CD14-positive monocyte (primary cell): ENCODE results near the gene GDA. TPM values are rescaled to one million over a fixed set of nuclear protein-coding genes. Genes with fewer than 3 reads are reported as not detected.

ENCODE experiments used
- DNase-seq, 3 donors: peaks; one replicate each; pipeline ENCODE4 v3.0.0-alpha.2; 2011 to 2022
- H2AFZ ChIP-seq: 2 replicates; pipeline ENCODE4 v1.6.0; 2012; ENCODE audit warnings: mild to moderate bottlenecking, low read depth, low read length, inconsistent platforms; ENCODE audit not compliant: insufficient read depth, poor library complexity, severe bottlenecking
- H3K27ac ChIP-seq, 2 donors: 1 replicate in 1 of 2; 2 replicates in 1 of 2; pipeline ENCODE4 v1.5.1; 2012 to 2013; ENCODE audit warnings: low read length in 2 of 2, control low read depth in 1 of 2, inconsistent platforms in 1 of 2, low read depth in 1 of 2, mild to moderate bottlenecking in 1 of 2
- H3K27me3 ChIP-seq, 2 donors: one replicate each; pipeline versions ENCODE4 v1.6.0 to v1.6.1; 2011 to 2013; ENCODE audit warnings: low read length in 2 of 2; ENCODE audit not compliant: control insufficient read depth in 2 of 2, insufficient read depth in 2 of 2
- H3K36me3 ChIP-seq, 2 donors: replicated peaks in 1 of 2; 1 replicate in 1 of 2; 2 replicates in 1 of 2; pipeline versions ENCODE4 v1.5.1 to v1.6.1; 2012 to 2013; ENCODE audit warnings: low read length in 2 of 2, control low read depth in 1 of 2, inconsistent platforms in 1 of 2, mild to moderate bottlenecking in 1 of 2; ENCODE audit not compliant: insufficient read depth in 2 of 2, control insufficient read depth in 1 of 2
- H3K4me1 ChIP-seq, 2 donors: 1 replicate in 1 of 2; 2 replicates in 1 of 2; pipeline versions ENCODE4 v1.5.1 to v1.6.1; 2012 to 2013; ENCODE audit warnings: low read length in 2 of 2, control low read depth in 1 of 2, inconsistent platforms in 1 of 2, mild to moderate bottlenecking in 1 of 2, moderate library complexity in 1 of 2; ENCODE audit not compliant: insufficient read depth in 2 of 2, control insufficient read depth in 1 of 2
- H3K4me2 ChIP-seq: replicated peaks from 2 replicates; pipeline ENCODE3; 2012; ENCODE audit warnings: low read length, moderate library complexity, mild to moderate bottlenecking; ENCODE audit not compliant: poor library complexity, severe bottlenecking; ENCODE audit errors: extremely low read depth
- H3K4me3 ChIP-seq, 3 experiments: fragments of 200-600 bp in 1 of 3; sonication (generic) in 1 of 3; replicated peaks in 1 of 3; 1 replicate in 2 of 3; 2 replicates in 1 of 3; pipeline ENCODE4 v1.5.1; 2011 to 2013; ENCODE audit warnings: low read length in 3 of 3, mild to moderate bottlenecking in 3 of 3, control low read depth in 2 of 3, low read depth in 2 of 3, inconsistent platforms in 1 of 3, moderate library complexity in 1 of 3
- H3K79me2 ChIP-seq: 2 replicates; pipeline ENCODE4 v1.6.0; 2012; ENCODE audit warnings: mild to moderate bottlenecking, control low read depth, inconsistent platforms, low read length, moderate library complexity; ENCODE audit not compliant: insufficient read depth
- H3K9ac ChIP-seq: 2 replicates; pipeline ENCODE4 v1.6.0; 2017; ENCODE audit warnings: low read length, mild to moderate bottlenecking; ENCODE audit not compliant: insufficient read depth, poor library complexity, severe bottlenecking
- H3K9me3 ChIP-seq, 2 donors: replicated peaks in 1 of 2; 1 replicate in 1 of 2; 2 replicates in 1 of 2; pipeline versions ENCODE4 v1.5.1 to v1.6.1; 2012 to 2013; ENCODE audit warnings: low read length in 2 of 2, control low read depth in 1 of 2; ENCODE audit not compliant: control insufficient read depth in 1 of 2, insufficient read depth in 1 of 2
- H4K20me1 ChIP-seq: 2 replicates; pipeline ENCODE4 v1.6.0; 2012; ENCODE audit warnings: mild to moderate bottlenecking, low read length, control low read depth, moderate library complexity; ENCODE audit not compliant: insufficient read depth
- H3K27ac Mint-ChIP-seq, 7 donors: one replicate each; pipeline ENCODE4 v1.8.0; 2020; ENCODE audit warnings: mild to moderate bottlenecking in 7 of 7, mixed read lengths in 7 of 7, moderate library complexity in 6 of 7, inconsistent platforms in 2 of 7
- H3K27me3 Mint-ChIP-seq, 3 donors: one replicate each; pipeline ENCODE4 v1.8.0; 2021 to 2022; ENCODE audit warnings: low read depth in 3 of 3, mild to moderate bottlenecking in 3 of 3, mixed read lengths in 3 of 3, moderate library complexity in 3 of 3, inconsistent platforms in 1 of 3
- H3K36me3 Mint-ChIP-seq, 2 donors: one replicate each; pipeline ENCODE4 v1.8.0; 2020; ENCODE audit warnings: mixed read lengths in 2 of 2, inconsistent platforms in 1 of 2, mild to moderate bottlenecking in 1 of 2
- H3K4me1 Mint-ChIP-seq: one replicate; pipeline ENCODE4 v1.8.0; 2020; ENCODE audit warnings: mild to moderate bottlenecking, mixed read lengths
- H3K4me3 Mint-ChIP-seq, 2 donors: one replicate each; pipeline ENCODE4 v1.8.0; 2020; ENCODE audit warnings: mild to moderate bottlenecking in 2 of 2, mixed read lengths in 2 of 2, moderate library complexity in 1 of 2
- H3K9me3 Mint-ChIP-seq, 7 donors: one replicate each; pipeline ENCODE4 v1.8.0; 2020 to 2022; ENCODE audit warnings: mixed read lengths in 7 of 7, mild to moderate bottlenecking in 6 of 7, moderate library complexity in 6 of 7, inconsistent platforms in 2 of 7
- CTCF ChIP-seq: fragments of 200-600 bp; IDR thresholded peaks from one replicate; pipeline ENCODE4 v1.8.0; 2022; ENCODE audit warnings: antibody characterized with exemption, mild to moderate bottlenecking
- WGBS: methylation state at CpG from one replicate; pipeline ENCODE4 v1.1.5; 2013; ENCODE audit warnings: missing lambda C conversion rate; ENCODE audit not compliant: insufficient coverage; 5-methylcytosine and 5-hydroxymethylcytosine counted together
- intact Hi-C, 2 donors: fragments of 100-400 bp; cut with micrococcal nuclease; formaldehyde crosslinking; loops; one replicate each; pipeline versions ENCODE4 v1.15.0 to v1.15.1; 2023
- polyA plus RNA-seq, 3 donors: library from polyadenylated mRNA; depleted of rRNA in 1 of 3; unstranded in 2 of 3; stranded (reverse) in 1 of 3; fragments of 300-500 nt in 2 of 3; fragments of >200 nt in 1 of 3; fragmentation: Illumina TruSeq in 2 of 3; gene quantifications; 1 replicate in 2 of 3; 2 replicates in 1 of 3; pipeline ENCODE4 v1.2.3, GENCODE V29; 2012 to 2021

Gene GDA
- polyA plus RNA-seq, 3 donors: not detected

DNA sequence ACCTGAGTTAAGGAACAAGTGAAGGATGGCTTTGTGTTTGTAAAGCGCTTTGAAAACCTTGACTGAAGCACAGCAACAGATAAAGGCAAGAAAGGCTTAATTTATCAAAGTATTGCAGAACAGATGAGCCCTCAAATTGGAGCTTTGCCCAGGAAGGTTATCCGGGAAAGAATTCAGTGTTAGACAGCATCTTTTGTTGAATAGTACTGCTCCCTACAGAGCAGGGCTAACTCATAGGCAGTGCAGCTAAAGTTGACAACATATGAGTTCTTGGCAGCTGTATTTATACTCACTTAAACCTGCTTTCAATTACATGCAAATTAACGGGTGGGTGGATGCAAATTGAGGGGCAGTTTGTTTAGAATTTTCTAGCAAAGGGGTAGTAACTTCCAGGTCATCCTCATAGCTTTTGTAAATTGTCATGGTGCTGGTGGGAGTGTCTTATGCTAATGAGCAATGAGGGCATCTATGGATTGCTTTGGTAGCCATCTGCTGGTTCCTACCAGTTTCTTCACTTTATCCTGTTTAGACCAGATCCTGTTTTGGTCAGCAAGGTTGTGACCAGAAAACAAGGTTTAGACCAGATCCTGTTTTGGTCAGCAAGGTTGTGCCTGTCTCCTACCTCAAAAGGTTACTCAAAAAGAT lies 105.8 kb downstream of the GDA start:
- Mint-ChIP-seq H3K9me3 (no peaks in the 10 kb centered on the region), H3K36me3 (no peaks in the 10 kb centered on the region), H3K27ac (no peak overlapping the region), H3K4me1 (no peaks in the 10 kb centered on the region), H3K27me3 (peaks cover 5 to 7% (median 6%) of the 10 kb centered on the region in 3 donors), H3K4me3 (no peak overlapping the region)
- H3K4me3 ChIP-seq: no peak overlapping the region
- no peak overlapping the region for H2AFZ ChIP-seq
- H3K79me2 ChIP-seq: no peaks in the 10 kb centered on the region
- no peak for TF ChIP-seq CTCF
- H3K9me3 ChIP-seq: no peaks in the 10 kb centered on the region
- intact Hi-C loops: no loop called here
- no peak overlapping the region for H3K9ac ChIP-seq
- 100% methylated on average over 2 of the region's 3 CpGs for WGBS
- no peak overlapping the region for H3K4me2 ChIP-seq
- no peak overlapping the region for H3K27ac ChIP-seq
- no peaks in the 10 kb centered on the region for H3K36me3 ChIP-seq
- DNase-seq: no peak
- peaks cover 2 to 4% of the 10 kb centered on the region in 2 donors for H3K27me3 ChIP-seq
- H3K4me1 ChIP-seq: no peaks in the 10 kb centered on the region
- no peaks in the 10 kb centered on the region for H4K20me1 ChIP-seq

DNA sequence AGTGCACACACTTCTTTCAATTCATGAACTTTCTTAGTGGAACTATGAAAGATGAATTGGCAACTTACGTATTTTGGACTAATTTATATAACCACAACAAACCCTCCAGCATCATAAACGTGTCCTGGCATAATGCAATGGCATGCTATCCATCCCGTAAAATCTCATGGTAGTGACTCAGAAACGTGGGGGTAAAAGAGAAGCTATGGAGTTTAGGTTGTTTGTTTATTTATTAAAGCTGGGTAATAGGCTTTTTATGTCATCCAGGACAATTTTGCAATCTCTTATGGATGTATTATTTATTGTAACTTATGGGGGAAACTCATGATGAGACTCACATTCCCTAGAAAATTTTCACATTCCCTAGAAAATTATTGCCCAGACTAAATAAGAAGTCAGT lies 106.3 kb downstream of the GDA start:
- Mint-ChIP-seq H3K36me3 (no peaks in the 10 kb centered on the region), H3K4me3 (no peak overlapping the region), H3K27me3 (peaks cover 4 to 7% (median 5%) of the 10 kb centered on the region in 3 donors), H3K4me1 (no peaks in the 10 kb centered on the region), H3K9me3 (no peaks in the 10 kb centered on the region), H3K27ac (no peak overlapping the region)
- Histone ChIP-seq H3K9ac (no peak overlapping the region), H3K4me3 (no peak overlapping the region), H2AFZ (no peak overlapping the region), H3K79me2 (no peaks in the 10 kb centered on the region), H3K4me2 (no peak overlapping the region), H3K4me1 (no peaks in the 10 kb centered on the region), H3K27me3 (peaks cover 0 to 2% of the 10 kb centered on the region in 2 donors), H3K27ac (no peak overlapping the region), H4K20me1 (no peaks in the 10 kb centered on the region), H3K36me3 (no peaks in the 10 kb centered on the region), H3K9me3 (no peaks in the 10 kb centered on the region)
- no CpG with 5 or more reads among the region's 4 CpGs for WGBS
- no peak for TF ChIP-seq CTCF
- intact Hi-C loops: no loop called here
- DNase-seq: no peak
